ENCODE measurements around the gene MSRB1. TPM values are rescaled to one million over a fixed set of nuclear protein-coding genes. Genes with fewer than 3 reads are reported as not detected.

MSRB1 gene
- total and polyA plus RNA-seq, 8 donors: 9.8 to 66.7 (median 14.9) TPM

- no peak for DNase-seq
- no peaks in the 10 kb centered on the region for H3K36me3 ChIP-seq
- intact Hi-C loops (cut with DNase I): no loop called here
Measured at GRCh38 chr16:1946495-1947368, 3.7 kb upstream of the MSRB1 start.

GRCh38 chr16:1945559-1946391, 2.8 kb upstream of the MSRB1 start:
- no peak overlapping the region for H3K4me3 ChIP-seq
- no peak for DNase-seq
- intact Hi-C loops (cut with DNase I): no loop called here

More at GRCh38 chr16:1946495-1947368, 3.7 kb upstream of the MSRB1 start:
- H3K27ac ChIP-seq: no peak overlapping the region
- no peak overlapping the region for H3K4me3 ChIP-seq
- H3K9me3 ChIP-seq: no peaks in the 10 kb centered on the region
- H3K4me1 ChIP-seq: peaks cover 6 to 16% of the 10 kb centered on the region in 2 donors
- H3K27me3 ChIP-seq: no peaks in the 10 kb centered on the region
- TF ChIP-seq CTCF (IDR thresholded peaks at IDR 0.05): no peak
- ATAC-seq: no peak

GRCh38 chr16:1944612-1945199, 1.7 kb upstream of the MSRB1 start:
- DNase-seq: no peak
- no peak overlapping the region for H3K27ac ChIP-seq
- no peak overlapping the region for H3K4me3 ChIP-seq
- H3K36me3 ChIP-seq: peaks cover 0 to 16% of the 10 kb centered on the region in 2 donors
- intact Hi-C loops (cut with DNase I): no loop called here
- no peak for ATAC-seq
- no peaks in the 10 kb centered on the region for H3K9me3 ChIP-seq
- no peak for TF ChIP-seq CTCF (IDR thresholded peaks at IDR 0.05)
- H3K4me1 ChIP-seq: peaks cover 6 to 36% of the 10 kb centered on the region in 2 donors
- no peaks in the 10 kb centered on the region for H3K27me3 ChIP-seq

More at GRCh38 chr16:1945559-1946391, 2.8 kb upstream of the MSRB1 start:
- ATAC-seq: no peak
- Histone ChIP-seq H3K4me1 (peaks cover 6 to 26% of the 10 kb centered on the region in 2 donors), H3K27me3 (no peaks in the 10 kb centered on the region), H3K36me3 (peaks cover 0 to 6% of the 10 kb centered on the region in 2 donors), H3K9me3 (no peaks in the 10 kb centered on the region), H3K27ac (no peak overlapping the region)
- no peak for TF ChIP-seq CTCF (IDR thresholded peaks at IDR 0.05)

GRCh38 chr16:1942047-1942809, 771 bp downstream of the MSRB1 start:
- Histone ChIP-seq H3K27me3 (no peaks in the 10 kb centered on the region), H3K27ac (peak overlapping the region; percentile 62 to 93), H3K4me3 (peak overlapping the region; percentile 70 to 72), H3K36me3 (peaks cover 0 to 41% of the 10 kb centered on the region in 2 donors), H3K4me1 (peaks cover 6 to 61% of the 10 kb centered on the region in 2 donors), H3K9me3 (no peaks in the 10 kb centered on the region)
- TF ChIP-seq CTCF (IDR thresholded peaks at IDR 0.05): no peak
- ATAC-seq (peak; percentile 4), DNase-seq (peak in 1 of 4 donors; percentile 72)
- intact Hi-C loops (cut with DNase I): no loop called here
